HCT116 (cell line): ENCODE measurements around the gene LRRK1. TPM values are rescaled to one million over a fixed set of nuclear protein-coding genes. Genes with fewer than 3 reads are reported as not detected.

ENCODE experiments used
- ATAC-seq: fragments of 200-7000 bp; cut with Tn5 transposase; 2 replicates; pipeline ENCODE4 v1.9.1; 2020; ENCODE audit warnings: mild to moderate bottlenecking, moderate library complexity
- BruUV-seq: library from RNA; stranded (reverse); fragments of 400-500 nt; replicated peaks from 2 replicates; lab custom pipeline; 2021; lab: Mats Ljungman, UMichigan
- CTCF ChIA-PET: fragments of 300-600 bp; sonication (Branson Sonifier 250); formaldehyde crosslinking; loops from one replicate; lab custom pipeline; 2021; ENCODE audit warnings: antibody characterized with exemption; lab: Charles Lee
- POLR2A ChIA-PET: fragments of 300-600, 350-600 bp; sonication (Branson Sonifier 250); formaldehyde crosslinking; loops from one replicate; lab custom pipeline; 2021; ENCODE audit warnings: antibody characterized with exemption; lab: Charles Lee
- RAD21 ChIA-PET, 2 experiments: fragments of 300-600 bp; sonication (Branson Sonifier 250); formaldehyde crosslinking; loops; one replicate each; lab custom pipeline; 2023; ENCODE audit warnings: low total read pairs in 2 of 2; ENCODE audit not compliant: uncharacterized antibody in 2 of 2, unreplicated experiment in 2 of 2, low non-redundant PET in 1 of 2; lab: Charles Lee
- DNase-seq: peaks from one replicate; pipeline ENCODE4 v3.0.0-alpha.2; 2010; ENCODE audit warnings: low read depth, low spot score
- H2AFZ ChIP-seq: fragments of 200-600 bp; shearing (Covaris generic), sonication (generic); 2 replicates; pipeline ENCODE4 v1.6.1; 2017; ENCODE audit warnings: low read depth, mixed run types, mixed read lengths, antibody characterized with exemption, low read length; ENCODE audit not compliant: poor library complexity, severe bottlenecking
- H3K27ac ChIP-seq: 2 replicates; pipeline ENCODE4 v1.5.1; 2012; ENCODE audit warnings: low read depth, low read length
- H3K27me3 ChIP-seq: fragments of 200-600 bp; sonication (generic); 2 replicates; pipeline ENCODE4 v1.6.1; 2016; ENCODE audit warnings: mixed run types, low read length, mixed read lengths; ENCODE audit not compliant: insufficient read depth
- H3K36me3 ChIP-seq, 2 experiments: fragments of 200-500 bp in 1 of 2; fragments of 200-600 bp in 1 of 2; sonication (Bioruptor generic) in 1 of 2; sonication (generic) in 1 of 2; 2 replicates each; pipeline versions ENCODE4 v1.5.1 to v1.6.1; 2014 to 2016; ENCODE audit warnings: low read length in 2 of 2, inconsistent platforms in 1 of 2, mixed read lengths in 1 of 2, mixed run types in 1 of 2; ENCODE audit not compliant: insufficient read depth in 2 of 2, control insufficient read depth in 1 of 2
- H3K4me1 ChIP-seq, 2 experiments: fragments of 200-600 bp in 1 of 2; sonication (generic) in 1 of 2; 2 replicates each; pipeline versions ENCODE4 v1.5.1 to v1.6.1; 2012 to 2017; ENCODE audit warnings: low read length in 2 of 2, inconsistent platforms in 1 of 2, mild to moderate bottlenecking in 1 of 2, mixed read lengths in 1 of 2, mixed run types in 1 of 2, moderate library complexity in 1 of 2; ENCODE audit not compliant: insufficient read depth in 2 of 2, control insufficient read depth in 1 of 2
- H3K4me2 ChIP-seq: fragments of 200-600 bp; sonication (generic); 2 replicates; pipeline ENCODE4 v1.6.1; 2017; ENCODE audit warnings: mixed run types, low read length, mixed read lengths
- H3K4me3 ChIP-seq, 2 experiments: fragments of 200-600 bp in 1 of 2; sonication (generic) in 1 of 2; replicated peaks in 1 of 2; 2 replicates each; pipeline ENCODE4 v1.5.1; 2011 to 2016; ENCODE audit warnings: low read length in 2 of 2, control low read depth in 1 of 2, low read depth in 1 of 2, mild to moderate bottlenecking in 1 of 2, mixed read lengths in 1 of 2, mixed run types in 1 of 2
- H3K79me2 ChIP-seq: fragments of 200-600 bp; sonication (generic); 2 replicates; pipeline ENCODE4 v1.6.1; 2017; ENCODE audit warnings: mild to moderate bottlenecking, mixed run types, low read length, moderate library complexity, mixed read lengths; ENCODE audit not compliant: insufficient read depth
- H3K9ac ChIP-seq: fragments of 200-600 bp; sonication (generic); 2 replicates; pipeline ENCODE4 v1.6.1; 2016; ENCODE audit warnings: low read length, mixed read lengths
- H3K9me2 ChIP-seq: fragments of 200-600 bp; sonication (generic), shearing (Covaris generic); 2 replicates; pipeline ENCODE4 v1.6.1; 2017; ENCODE audit warnings: mixed run types, mild to moderate bottlenecking, moderate library complexity; ENCODE audit not compliant: insufficient read depth
- H3K9me3 ChIP-seq, 2 experiments: fragments of 200-500 bp in 1 of 2; fragments of 200-600 bp in 1 of 2; sonication (Bioruptor generic) in 1 of 2; sonication (generic) in 1 of 2; 2 replicates each; pipeline ENCODE4 v1.6.1; 2014 to 2017; ENCODE audit warnings: low read length in 2 of 2, mixed read lengths in 2 of 2, inconsistent platforms in 1 of 2, low read depth in 1 of 2, mild to moderate bottlenecking in 1 of 2, mixed run types in 1 of 2, moderate library complexity in 1 of 2; ENCODE audit not compliant: control insufficient read depth in 1 of 2, insufficient read depth in 1 of 2
- H4K20me1 ChIP-seq: fragments of 200-600 bp; sonication (generic), shearing (Covaris generic); 2 replicates; pipeline ENCODE4 v1.6.1; 2017; ENCODE audit warnings: mixed run types, mild to moderate bottlenecking, moderate library complexity; ENCODE audit not compliant: insufficient read depth
- ATF3 ChIP-seq: IDR thresholded peaks from 2 replicates; pipeline ENCODE4 v1.6.1; 2012
- CBX3 ChIP-seq: IDR thresholded peaks from 2 replicates; pipeline ENCODE4 v1.6.1; 2012; ENCODE audit warnings: low read depth
- CTCF ChIP-seq, 3 experiments: fragments of 200-600 bp in 1 of 3; sonication (generic) in 1 of 3; IDR thresholded peaks in 2 of 3; conservative IDR thresholded peaks in 1 of 3; 2 replicates each; pipeline ENCODE4 v1.5.1; 2012 to 2017; ENCODE audit warnings: low read depth in 2 of 3, low read length in 2 of 3, antibody characterized with exemption in 1 of 3, borderline replicate concordance in 1 of 3, control low read depth in 1 of 3, mild to moderate bottlenecking in 1 of 3, mixed read lengths in 1 of 3, mixed run types in 1 of 3, moderate library complexity in 1 of 3; ENCODE audit not compliant: insufficient read depth in 1 of 3
- ELF1 ChIP-seq: IDR thresholded peaks from 2 replicates; pipeline ENCODE4 v1.6.1; 2012; ENCODE audit warnings: low read depth, borderline replicate concordance
- EZH2phosphoT487 ChIP-seq: fragments of 200-600 bp; IDR thresholded peaks from 2 replicates; pipeline ENCODE4 v1.6.1; 2018; ENCODE audit warnings: antibody characterized with exemption, borderline replicate concordance
- JUND ChIP-seq: IDR thresholded peaks from 2 replicates; pipeline ENCODE4 v1.6.1; 2012
- MAX ChIP-seq: IDR thresholded peaks from 2 replicates; pipeline ENCODE4 v1.6.1; 2012
- RAD21 ChIP-seq: IDR thresholded peaks from 2 replicates; pipeline ENCODE4 v1.6.1; 2012; ENCODE audit warnings: low read depth, mild to moderate bottlenecking
- SIN3A ChIP-seq: IDR thresholded peaks from 2 replicates; pipeline ENCODE4 v1.6.1; 2012; ENCODE audit warnings: low read depth
- SRF ChIP-seq: IDR thresholded peaks from 2 replicates; pipeline ENCODE4 v1.6.1; 2012; ENCODE audit warnings: low read depth
- TCF7L2 ChIP-seq: IDR thresholded peaks from 2 replicates; pipeline ENCODE4 v1.7.0; 2011; ENCODE audit warnings: borderline replicate concordance, inconsistent platforms; ENCODE audit not compliant: insufficient read depth, insufficient read length; ENCODE audit errors: extremely low read depth
- ZBTB33 ChIP-seq: IDR thresholded peaks from 2 replicates; pipeline ENCODE4 v1.6.1; 2011; ENCODE audit warnings: mild to moderate bottlenecking, low read length, moderate library complexity; ENCODE audit not compliant: insufficient replicate concordance; ENCODE audit errors: extremely low read depth
- ZNF274 ChIP-seq: fragments of 200-500 bp; sonication (Bioruptor generic); IDR thresholded peaks from 2 replicates; pipeline ENCODE4 v1.6.1; 2014; ENCODE audit warnings: mild to moderate bottlenecking, low read depth, low read length, inconsistent platforms
- intact Hi-C: fragments of 100-400 bp; cut with micrococcal nuclease; formaldehyde crosslinking; loops from 2 replicates; pipeline ENCODE4 v1.10.0; 2022
- total RNA-seq: library from RNA; stranded (reverse); gene quantifications from one replicate; pipeline ENCODE4 v1.2.1, GENCODE V29; 2021; ENCODE audit not compliant: unreplicated experiment

LRRK1 gene
- total RNA-seq, 1 experiment from 2014 or later = 21.6 TPM

GRCh38 chr15:101017093-101017754 lies 98.1 kb downstream of the LRRK1 start:
- no peak overlapping the region for H3K4me3 ChIP-seq
- no peak overlapping the region for H2AFZ ChIP-seq
- no peaks in the 10 kb centered on the region for H3K79me2 ChIP-seq
- H4K20me1 ChIP-seq = no peaks in the 10 kb centered on the region
- H3K4me2 ChIP-seq = no peak overlapping the region
- no peak for DNase-seq
- H3K4me1 ChIP-seq = no peaks in the 10 kb centered on the region
- POLR2A ChIA-PET = interaction anchor here (1.5 kb wide), 1 partner anchor 235 kb away, joined by 6 read pairs; the partner anchor contains the start of gene CHSY1
- H3K9ac ChIP-seq = no peak overlapping the region
- RAD21 ChIA-PET = interaction anchor here in 1 of 2 experiments (2.0 kb wide), 1 partner anchor 241 kb away, joined by 6 read pairs; no protein-coding TSS in a partner anchor
- no peaks in the 10 kb centered on the region for H3K27me3 ChIP-seq
- intact Hi-C loops = loop anchor here (10.0 kb wide), 1 partner anchor 68 kb away; no protein-coding TSS in a partner anchor
- peak; percentile 81 for ATAC-seq
- peaks cover 0 to 6% of the 10 kb centered on the region in 2 experiments; a peak in 2 of 4 replicates for H3K36me3 ChIP-seq
- H3K27ac ChIP-seq = no peak overlapping the region
- no peak for TF ChIP-seq ELF1
- TF ChIP-seq JUND = no peak
- TF ChIP-seq SRF = no peak
- TF ChIP-seq MAX = no peak
- no peak for TF ChIP-seq SIN3A
- 0 out of 2 replicates have a peak, but pooled peaks have one; percentile 11 for TF ChIP-seq RAD21
- no peak for TF ChIP-seq ZNF274
- TF ChIP-seq ZBTB33 = no peak
- TF ChIP-seq CBX3 = no peak
- no peak for TF ChIP-seq ATF3
- peak in 2 of 3 experiments; percentile 47 to 53; a peak in 3 of 6 replicates for TF ChIP-seq CTCF (IDR thresholded peaks at IDR 0.05 in 2 of 3, conservative IDR thresholded peaks at IDR 0.05 in 1 of 3; ENCODE audit: borderline replicate concordance in 1 of 3, insufficient read depth in 1 of 3, low read depth in 2 of 3, low read length in 2 of 3)
- TF ChIP-seq EZH2phosphoT487 = no peak
- TF ChIP-seq TCF7L2 = no peak
- no TSS peak for BruUV-seq
- CTCF ChIA-PET = interaction anchor here (1.3 to 2.3 kb wide), 2 partner anchors 9 to 241 kb away, joined by 8 to 14 read pairs; no protein-coding TSS in a partner anchor
- no peaks in the 10 kb centered on the region for H3K9me2 ChIP-seq
- H3K9me3 ChIP-seq = no peaks in the 10 kb centered on the region
